NCI-H187 treated with DMSO at 0.1 percent for 48 hours (cell line): ENCODE data around the gene SRSF3.
"Not testable (repeated sequence)": the region's sequence is repeated elsewhere in the genome, so short reads cannot be mapped to it uniquely, and the experiment has no call there.

Experiments used
- DNase-seq: peaks from one replicate; lab custom pipeline; 2025; lab: John Stamatoyannopoulos, UW

The SRSF3 gene

DNA sequence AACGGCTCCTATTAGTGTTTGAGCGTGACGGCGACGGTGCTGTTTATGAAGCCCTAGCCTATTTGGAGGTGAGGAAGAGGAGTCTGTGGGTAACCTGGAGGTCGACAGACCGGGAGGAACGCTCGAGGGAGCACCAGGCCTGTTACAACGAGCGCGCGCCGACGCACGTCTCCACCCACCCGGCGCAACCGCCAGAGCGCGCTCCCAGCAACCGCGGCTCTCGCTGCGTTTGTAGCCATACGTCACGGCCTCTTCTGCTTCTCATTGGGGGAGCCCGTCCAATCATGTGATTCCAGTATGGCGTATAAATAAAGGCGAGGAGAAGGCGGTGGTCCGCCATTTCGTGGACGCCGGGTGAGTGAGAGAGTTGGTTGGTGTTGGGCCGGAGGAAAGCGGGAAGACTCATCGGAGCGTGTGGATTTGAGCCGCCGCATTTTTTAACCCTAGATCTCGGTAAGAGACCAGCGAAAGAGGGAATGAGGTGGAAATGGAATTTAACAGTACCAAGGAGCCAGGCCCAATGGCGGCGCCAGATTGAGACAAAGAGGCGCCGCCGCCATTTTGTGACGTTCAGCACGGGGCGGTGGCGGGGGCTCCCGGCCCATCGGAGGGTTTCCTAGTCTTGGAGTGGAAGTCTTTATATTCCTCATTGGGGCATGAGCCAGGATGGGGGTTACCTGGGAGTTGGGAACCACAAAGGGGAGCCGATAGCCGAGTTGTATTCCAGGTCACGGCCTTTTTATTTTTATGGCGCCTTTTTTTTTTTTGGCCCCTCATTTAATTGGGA, at the start of gene SRSF3:
TSS of gene SRSF3 (plus strand) at position 334 of the 787 bp plus-strand sequence. CDS start 2,401 bp downstream, outside the sequence.
- DNase-seq = peak; percentile 89

DNA sequence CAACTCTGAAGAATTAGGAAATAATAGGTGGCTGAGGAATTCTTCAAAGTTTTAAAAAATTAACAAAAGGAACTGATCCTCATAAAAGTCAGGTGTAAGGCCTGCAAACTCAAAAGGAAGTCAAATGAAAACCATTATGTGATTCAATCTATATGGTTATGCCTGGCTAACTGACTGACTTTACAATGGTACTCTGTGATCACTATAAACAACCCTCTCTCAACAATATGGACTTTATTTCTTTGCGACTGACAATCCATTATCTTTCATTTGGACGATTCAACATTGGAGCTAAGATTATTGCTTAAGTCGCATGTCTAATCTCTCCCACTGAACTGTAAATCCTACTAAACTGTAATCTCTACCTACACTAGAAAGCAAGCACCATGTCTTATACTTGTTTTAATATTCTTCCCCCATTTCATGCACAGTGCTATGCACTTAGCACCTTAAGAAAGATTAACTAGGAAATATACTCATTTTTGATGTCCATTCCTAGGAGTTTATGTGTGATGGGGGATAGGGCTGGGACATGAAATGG, 48.3 kb upstream of the SRSF3 start:
- DNase-seq = no peak

DNA sequence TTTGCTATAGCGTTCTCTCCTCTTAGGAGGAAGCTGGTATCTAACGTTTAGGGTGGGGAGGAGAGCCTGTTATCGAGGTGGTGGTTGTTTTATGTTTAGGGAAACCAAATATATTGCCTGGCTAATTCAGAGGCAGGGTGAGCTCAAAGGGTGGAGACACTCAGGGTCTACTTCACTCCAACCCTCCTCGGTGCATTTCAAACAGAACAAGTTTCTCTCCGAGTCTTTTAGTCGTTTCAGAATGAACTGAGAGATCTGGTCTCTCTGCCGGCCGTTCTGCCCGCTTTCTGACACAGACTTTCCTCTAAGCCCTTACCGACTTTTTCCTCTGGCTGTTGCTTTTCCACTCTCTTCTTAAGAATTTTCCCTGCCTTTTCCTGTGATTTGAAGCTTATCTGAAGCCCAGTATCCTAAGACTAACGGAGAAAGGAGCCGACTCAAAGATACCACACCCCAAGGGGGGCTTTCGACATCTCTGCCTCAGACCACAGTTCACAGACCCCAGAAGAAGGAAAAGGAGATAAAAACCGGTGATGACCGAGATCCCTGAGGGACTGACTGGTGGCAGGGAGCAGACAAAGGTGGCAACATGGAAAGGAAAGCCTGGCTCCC, 47.7 kb upstream of the SRSF3 start:
- no peak for DNase-seq

- peak; percentile 29 for DNase-seq
Observed at GRCh38 chr6:36546920-36547645, 47.1 kb upstream of the SRSF3 start, which contains the start of gene STK38. TSS of gene STK38 (minus strand) at chr6:36547479. CDS start at chr6:36540202, 7,277 bp downstream.

- DNase-seq = no peak
Observed at GRCh38 chr6:36547646-36548400, 46.3 kb upstream of the SRSF3 start.

- no peak for DNase-seq
Observed at GRCh38 chr6:36548401-36548743, 45.8 kb upstream of the SRSF3 start.

DNA sequence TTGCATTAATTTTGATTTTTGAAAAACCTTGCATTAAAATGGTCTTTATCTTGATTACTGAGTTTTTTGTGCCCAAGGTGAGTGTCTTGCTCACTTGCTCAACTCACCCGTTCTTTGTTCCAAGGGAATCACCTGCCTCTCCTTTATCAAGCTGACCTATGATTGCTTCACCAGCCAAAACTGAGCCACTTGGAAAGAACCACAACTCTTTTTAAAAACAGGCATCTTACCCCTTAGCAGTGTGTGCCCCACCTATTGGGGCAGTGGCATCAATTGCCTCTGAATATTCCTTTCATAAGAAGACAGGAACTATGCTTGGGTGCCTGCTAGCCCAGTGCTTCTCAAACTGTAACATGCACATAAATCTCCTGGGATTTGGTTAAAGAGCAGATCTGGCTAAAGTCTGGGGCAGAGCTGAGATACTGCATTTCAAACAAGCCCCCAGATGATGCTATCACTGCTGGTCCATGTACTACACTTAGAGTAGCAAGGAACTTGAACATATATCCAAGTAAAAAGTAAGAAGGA, 43.6 kb upstream of the SRSF3 start:
- DNase-seq = no peak

GRCh38 chr6:36555750-36556252, 38.4 kb upstream of the SRSF3 start:
- no peak for DNase-seq

GRCh38 chr6:36556281-36556680, 37.9 kb upstream of the SRSF3 start:
- no peak for DNase-seq

DNA sequence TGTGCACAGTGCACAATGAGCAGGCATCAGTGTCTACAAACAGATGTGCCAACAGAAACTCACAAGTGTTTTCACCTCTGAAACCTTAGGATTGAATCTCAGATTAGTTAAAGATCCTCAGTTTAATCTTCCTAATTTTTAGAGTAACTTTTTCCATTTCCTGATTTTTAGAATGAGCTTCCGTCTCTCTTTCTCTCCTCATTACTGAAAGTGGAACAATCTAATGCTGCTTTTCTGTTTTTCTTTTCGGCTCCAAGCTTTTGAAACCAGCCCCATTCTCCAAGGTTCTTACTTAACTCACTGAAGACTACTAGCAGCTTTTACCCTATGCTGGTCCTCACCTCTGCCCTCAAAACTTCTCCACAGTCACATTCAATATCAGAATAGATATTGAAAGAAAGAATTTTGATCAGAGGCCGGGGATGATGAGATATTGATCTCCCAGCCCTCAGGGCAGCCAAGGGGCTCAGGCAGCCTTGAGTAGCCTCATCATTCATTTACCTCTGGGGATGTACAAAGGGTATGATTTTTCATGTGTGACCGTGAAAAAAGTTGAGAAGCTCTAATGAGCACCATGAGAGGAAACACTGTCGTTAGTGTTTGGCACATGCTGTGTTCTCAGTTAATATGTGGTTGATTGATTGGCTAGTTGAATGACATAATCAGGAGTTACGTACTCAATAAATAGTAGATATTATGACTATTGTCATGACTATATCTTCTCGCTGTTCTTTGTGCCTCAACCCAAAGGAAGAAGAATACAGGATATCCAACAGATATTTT, 35.0 kb upstream of the SRSF3 start:
- DNase-seq = no peak

GRCh38 chr6:36560822-36561221, 33.3 kb upstream of the SRSF3 start:
- no peak for DNase-seq

GRCh38 chr6:36563237-36563927, 30.8 kb upstream of the SRSF3 start:
- DNase-seq = no peak

DNA sequence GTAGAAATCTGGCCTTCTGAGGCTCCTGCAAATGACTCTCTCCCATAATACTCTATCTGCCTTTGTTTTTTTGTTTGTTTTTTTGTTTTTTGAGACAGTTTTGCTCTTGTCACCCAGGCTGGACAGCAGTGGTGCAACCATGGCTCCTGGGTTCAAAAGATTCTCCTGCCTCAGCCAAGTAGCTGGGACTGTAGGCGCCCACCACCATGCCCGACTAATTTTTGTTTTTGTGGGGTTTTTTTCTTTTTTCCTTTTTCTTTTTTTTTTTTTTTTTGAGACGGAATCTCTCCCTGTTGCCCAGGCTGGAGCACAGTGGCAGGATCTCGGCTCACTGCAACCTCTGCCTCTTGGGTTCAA, 30.3 kb upstream of the SRSF3 start:
- no peak for DNase-seq

- no peak for DNase-seq
Observed at GRCh38 chr6:36566418-36566905, 27.7 kb upstream of the SRSF3 start.

GRCh38 chr6:36570264-36570663, 23.9 kb upstream of the SRSF3 start:
- no peak for DNase-seq

- no peak for DNase-seq
Observed at GRCh38 chr6:36571122-36572043, 22.8 kb upstream of the SRSF3 start.

- not testable (repeated sequence) for DNase-seq
Observed at GRCh38 chr6:36572353-36573311, 21.5 kb upstream of the SRSF3 start.

DNA sequence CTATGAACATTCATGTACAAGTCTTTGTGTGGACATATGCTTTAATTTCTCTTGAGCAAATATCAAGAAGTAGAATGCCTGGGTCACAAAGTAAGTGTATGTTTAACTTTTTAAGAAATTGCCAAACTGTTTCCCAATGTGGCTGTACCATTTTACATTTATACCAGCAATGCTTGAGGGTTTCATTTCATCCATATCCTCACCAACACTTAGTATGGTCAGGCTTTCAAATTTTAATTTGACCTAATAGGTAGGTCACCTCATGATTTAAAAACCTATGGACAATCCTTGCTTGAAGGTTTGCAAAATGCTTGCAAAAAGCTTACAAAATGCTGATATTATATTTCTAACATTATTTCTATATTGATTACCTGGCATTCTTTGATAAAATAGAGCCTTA, 19.5 kb upstream of the SRSF3 start:
- no peak for DNase-seq
